H9 (cell line): ENCODE data around the gene ANGPTL8. TPM values are rescaled to one million over a fixed set of nuclear protein-coding genes. Genes with fewer than 3 reads are reported as not detected.

ENCODE experiments used
- DNase-seq: peaks from one replicate; pipeline ENCODE4 v3.0.0-alpha.2; 2017
- H2AFZ ChIP-seq: one replicate; pipeline ENCODE4 v1.6.1; 2013; ENCODE audit warnings: mild to moderate bottlenecking, low read length, control low read depth, moderate library complexity
- H2AK5ac ChIP-seq: 2 replicates; pipeline ENCODE4 v1.6.1; 2013; ENCODE audit warnings: low read length, control low read depth, mixed read lengths; ENCODE audit not compliant: insufficient read length
- H2BK120ac ChIP-seq: one replicate; pipeline ENCODE4 v1.6.1; 2013; ENCODE audit warnings: low read depth, mild to moderate bottlenecking, low read length, control low read depth, inconsistent platforms; ENCODE audit not compliant: poor library complexity, severe bottlenecking
- H2BK12ac ChIP-seq: 2 replicates; pipeline ENCODE4 v1.6.1; 2013; ENCODE audit warnings: low read length, control low read depth, mixed read lengths, low read depth; ENCODE audit not compliant: insufficient read length
- H2BK15ac ChIP-seq: 2 replicates; pipeline ENCODE4 v1.6.1; 2013; ENCODE audit warnings: low read depth, low read length, control low read depth
- H2BK20ac ChIP-seq: one replicate; pipeline ENCODE4 v1.6.1; 2013; ENCODE audit warnings: low read depth, mild to moderate bottlenecking, low read length, control low read depth, inconsistent platforms; ENCODE audit not compliant: poor library complexity, severe bottlenecking
- H2BK5ac ChIP-seq: 2 replicates; pipeline ENCODE4 v1.6.1; 2013; ENCODE audit warnings: low read length, control low read depth, mixed read lengths; ENCODE audit not compliant: insufficient read length
- H3K14ac ChIP-seq: 2 replicates; pipeline ENCODE4 v1.6.1; 2013; ENCODE audit warnings: low read length, control low read depth; ENCODE audit not compliant: insufficient read depth
- H3K18ac ChIP-seq: 2 replicates; pipeline ENCODE4 v1.6.1; 2013; ENCODE audit warnings: low read depth, mild to moderate bottlenecking, mixed read lengths, low read length, control low read depth; ENCODE audit not compliant: insufficient read length
- H3K23ac ChIP-seq: 2 replicates; pipeline ENCODE4 v1.6.1; 2013; ENCODE audit warnings: low read length, control low read depth, mixed read lengths, low read depth; ENCODE audit not compliant: insufficient read length
- H3K23me2 ChIP-seq: 2 replicates; pipeline ENCODE4 v1.6.1; 2013; ENCODE audit warnings: low read depth, mild to moderate bottlenecking, mixed read lengths, low read length, control low read depth; ENCODE audit not compliant: insufficient read length, poor library complexity, severe bottlenecking
- H3K27ac ChIP-seq: 2 replicates; pipeline ENCODE4 v1.5.1; 2013; ENCODE audit warnings: low read length, control low read depth, mixed read lengths, low read depth; ENCODE audit not compliant: insufficient read length
- H3K27me3 ChIP-seq: 2 replicates; pipeline ENCODE4 v1.6.1; 2013; ENCODE audit warnings: low read length, control low read depth, inconsistent platforms; ENCODE audit not compliant: insufficient read depth
- H3K4ac ChIP-seq: 2 replicates; pipeline ENCODE4 v1.6.1; 2013; ENCODE audit warnings: low read depth, mild to moderate bottlenecking, control low read depth, inconsistent platforms, low read length, moderate library complexity
- H3K4me1 ChIP-seq: 2 replicates; pipeline ENCODE4 v1.6.1; 2013; ENCODE audit warnings: low read length, control low read depth, inconsistent platforms; ENCODE audit not compliant: insufficient read depth
- H3K4me2 ChIP-seq: 2 replicates; pipeline ENCODE4 v1.6.1; 2013; ENCODE audit warnings: low read length, control low read depth, mixed read lengths; ENCODE audit not compliant: insufficient read length, insufficient read depth
- H3K56ac ChIP-seq: 2 replicates; pipeline ENCODE4 v1.6.1; 2013; ENCODE audit warnings: low read depth, mild to moderate bottlenecking, mixed read lengths, low read length, control low read depth; ENCODE audit not compliant: insufficient read length
- H3K79me1 ChIP-seq: 2 replicates; pipeline ENCODE4 v1.6.1; 2013; ENCODE audit warnings: low read depth, mild to moderate bottlenecking, moderate library complexity, low read length, control low read depth, inconsistent platforms; ENCODE audit not compliant: insufficient read depth, poor library complexity, severe bottlenecking
- H3K79me2 ChIP-seq: 2 replicates; pipeline ENCODE4 v1.6.1; 2013; ENCODE audit warnings: low read length, control low read depth, inconsistent platforms; ENCODE audit not compliant: insufficient read depth
- H3K9ac ChIP-seq: 2 replicates; pipeline ENCODE4 v1.6.1; 2013; ENCODE audit warnings: low read length, control low read depth, mixed read lengths; ENCODE audit not compliant: insufficient read length; ENCODE audit errors: extremely low read depth
- H3K9me3 ChIP-seq: one replicate; pipeline ENCODE4 v1.6.1; 2013; ENCODE audit warnings: low read depth, low read length, inconsistent platforms; ENCODE audit not compliant: control insufficient read depth
- H3T11ph ChIP-seq: one replicate; pipeline ENCODE4 v1.6.1; 2013; ENCODE audit warnings: mild to moderate bottlenecking, low read length, control low read depth, inconsistent platforms
- H4K20me1 ChIP-seq: one replicate; pipeline ENCODE4 v1.6.1; 2013; ENCODE audit not compliant: control insufficient read depth, insufficient read length, insufficient read depth
- H4K5ac ChIP-seq: 2 replicates; pipeline ENCODE4 v1.6.1; 2013; ENCODE audit warnings: low read depth, mild to moderate bottlenecking, mixed read lengths, low read length, control low read depth; ENCODE audit not compliant: insufficient read length
- H4K8ac ChIP-seq: replicated peaks from 2 replicates; pipeline ENCODE4 v1.6.1; 2013; ENCODE audit warnings: low read length, control low read depth, mixed read lengths, low read depth; ENCODE audit not compliant: insufficient read length
- H4K91ac ChIP-seq: 2 replicates; pipeline ENCODE4 v1.6.1; 2013; ENCODE audit warnings: low read depth, mild to moderate bottlenecking, moderate library complexity, mixed read lengths, low read length, control low read depth; ENCODE audit not compliant: insufficient read length
- H3K27ac Mint-ChIP-seq, 3 experiments: 2 replicates in 2 of 3; 3 replicates in 1 of 3; pipeline ENCODE4 v1.8.0; 2020 to 2021; ENCODE audit warnings: mixed read lengths in 3 of 3, mild to moderate bottlenecking in 1 of 3, moderate library complexity in 1 of 3
- H3K27me3 Mint-ChIP-seq: 2 replicates; pipeline ENCODE4 v1.8.0; 2021; ENCODE audit warnings: low read depth, mild to moderate bottlenecking, moderate library complexity, mixed read lengths
- H3K36me3 Mint-ChIP-seq, 3 experiments: 2 replicates in 2 of 3; 3 replicates in 1 of 3; pipeline ENCODE4 v1.8.0; 2020 to 2021; ENCODE audit warnings: low read depth in 3 of 3, mixed read lengths in 3 of 3; ENCODE audit not compliant: insufficient read depth in 1 of 3
- H3K4me1 Mint-ChIP-seq, 2 experiments: 2 replicates each; pipeline ENCODE4 v1.8.0; 2020; ENCODE audit warnings: mixed read lengths in 2 of 2
- H3K4me3 Mint-ChIP-seq, 2 experiments: 2 replicates in 1 of 2; 3 replicates in 1 of 2; pipeline ENCODE4 v1.8.0; 2020 to 2021; ENCODE audit warnings: mild to moderate bottlenecking in 2 of 2, mixed read lengths in 2 of 2, moderate library complexity in 1 of 2
- H3K9me3 Mint-ChIP-seq, 2 experiments: 2 replicates in 1 of 2; 3 replicates in 1 of 2; pipeline ENCODE4 v1.8.0; 2020; ENCODE audit warnings: mild to moderate bottlenecking in 2 of 2, mixed read lengths in 2 of 2, moderate library complexity in 1 of 2
- WGBS: extraction: QIAGEN DNeasy Blood & Tissue Kit; methylation state at CpG from one replicate; pipeline ENCODE4 v1.1.7; 2013; ENCODE audit warnings: missing lambda C conversion rate, low lambda C conversion rate, mixed read lengths; ENCODE audit not compliant: insufficient read length; ENCODE audit errors: extremely low coverage; 5-methylcytosine and 5-hydroxymethylcytosine counted together
- total RNA-seq: library from RNA; stranded (reverse); gene quantifications from 2 replicates; pipeline ENCODE4 v1.2.1, GENCODE V29; 2021
- TF ChIP-seq, protein P1 (sequence below): fragments of 200-600 bp; sonication (generic); conservative IDR thresholded peaks from 3 replicates; pipeline ENCODE4 v1.8.0; 2021; ENCODE audit warnings: antibody characterized with exemption, mild to moderate bottlenecking

The ANGPTL8 gene
- total RNA-seq, 1 experiment from 2014 or later: not detected

DNA sequence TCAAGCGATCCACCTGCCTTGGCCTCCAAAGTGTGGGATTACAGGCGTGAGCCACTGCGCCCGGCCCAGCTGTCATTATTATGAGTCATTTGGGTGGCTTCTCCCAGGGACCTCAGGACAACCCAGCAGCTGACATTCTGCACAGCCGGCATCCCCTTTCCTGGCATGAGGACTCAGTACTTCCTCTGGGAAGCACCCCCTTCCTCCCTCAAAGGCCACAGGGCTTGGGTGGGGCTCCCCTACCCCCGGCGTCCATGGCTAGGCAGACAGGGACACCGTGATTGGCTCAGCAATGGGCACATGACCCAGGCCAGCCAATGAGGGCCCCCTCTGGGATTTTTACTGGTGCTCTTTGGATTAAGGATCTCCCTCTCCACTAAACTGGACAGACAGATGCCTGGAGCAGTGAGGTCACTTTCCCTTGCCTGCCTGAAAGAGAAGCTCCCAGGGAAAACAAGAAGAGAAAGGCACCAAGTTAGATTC is 48.1 kb upstream of the ANGPTL8 start:
- WGBS: no CpG with 5 or more reads among the region's 8 CpGs
- no peak for DNase-seq
- H4K91ac ChIP-seq: no peak overlapping the region
- no peak overlapping the region for H3K4ac ChIP-seq
- H3K27me3 ChIP-seq: no peaks in the 10 kb centered on the region
- H3K4me1 Mint-ChIP-seq: peaks cover 3 to 7% of the 10 kb centered on the region in 2 experiments
- no peak overlapping the region for H3K27ac Mint-ChIP-seq
- no peak overlapping the region for H3K23ac ChIP-seq
- no peaks in the 10 kb centered on the region for H4K20me1 ChIP-seq
- no peak overlapping the region for H4K5ac ChIP-seq
- no peak overlapping the region for H3K4me2 ChIP-seq
- H2BK15ac ChIP-seq: no peak overlapping the region
- H4K8ac ChIP-seq: no peak overlapping the region
- H3K23me2 ChIP-seq: no peaks in the 10 kb centered on the region
- H3K4me1 ChIP-seq: no peaks in the 10 kb centered on the region; the same call in 1 of the 2 replicates
- no peak overlapping the region for H3K14ac ChIP-seq
- no peak overlapping the region for H2BK20ac ChIP-seq
- no peak overlapping the region for H3K18ac ChIP-seq
- TF ChIP-seq, protein P1, sequence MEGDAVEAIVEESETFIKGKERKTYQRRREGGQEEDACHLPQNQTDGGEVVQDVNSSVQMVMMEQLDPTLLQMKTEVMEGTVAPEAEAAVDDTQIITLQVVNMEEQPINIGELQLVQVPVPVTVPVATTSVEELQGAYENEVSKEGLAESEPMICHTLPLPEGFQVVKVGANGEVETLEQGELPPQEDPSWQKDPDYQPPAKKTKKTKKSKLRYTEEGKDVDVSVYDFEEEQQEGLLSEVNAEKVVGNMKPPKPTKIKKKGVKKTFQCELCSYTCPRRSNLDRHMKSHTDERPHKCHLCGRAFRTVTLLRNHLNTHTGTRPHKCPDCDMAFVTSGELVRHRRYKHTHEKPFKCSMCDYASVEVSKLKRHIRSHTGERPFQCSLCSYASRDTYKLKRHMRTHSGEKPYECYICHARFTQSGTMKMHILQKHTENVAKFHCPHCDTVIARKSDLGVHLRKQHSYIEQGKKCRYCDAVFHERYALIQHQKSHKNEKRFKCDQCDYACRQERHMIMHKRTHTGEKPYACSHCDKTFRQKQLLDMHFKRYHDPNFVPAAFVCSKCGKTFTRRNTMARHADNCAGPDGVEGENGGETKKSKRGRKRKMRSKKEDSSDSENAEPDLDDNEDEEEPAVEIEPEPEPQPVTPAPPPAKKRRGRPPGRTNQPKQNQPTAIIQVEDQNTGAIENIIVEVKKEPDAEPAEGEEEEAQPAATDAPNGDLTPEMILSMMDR: no peak
- no peak overlapping the region for H3K56ac ChIP-seq
- H3K9me3 ChIP-seq: no peaks in the 10 kb centered on the region
- no peak overlapping the region for H2AK5ac ChIP-seq
- no peak overlapping the region for H3K9ac ChIP-seq
- no peak overlapping the region for H3T11ph ChIP-seq
- no peak overlapping the region for H2BK120ac ChIP-seq
- no peak overlapping the region for H2BK12ac ChIP-seq
- H3K27ac ChIP-seq: no peak overlapping the region
- no peaks in the 10 kb centered on the region for H3K79me2 ChIP-seq
- no peak overlapping the region for H3K4me3 Mint-ChIP-seq
- H3K9me3 Mint-ChIP-seq: no peaks in the 10 kb centered on the region
- H2BK5ac ChIP-seq: no peak overlapping the region
- H3K36me3 Mint-ChIP-seq: peaks cover 13 to 43% (median 43%) of the 10 kb centered on the region in 3 experiments; a peak in 6 of 7 replicates
- H3K27me3 Mint-ChIP-seq: no peaks in the 10 kb centered on the region
- no peak overlapping the region for H2AFZ ChIP-seq
- H3K79me1 ChIP-seq: no peaks in the 10 kb centered on the region
